Epidermal melanocyte (primary cell): ENCODE results near the gene RUNX1.

Experiments
- DNase-seq: peaks from one replicate; pipeline ENCODE4 v3.0.0; 2011; ENCODE audit warnings: low spot score; ENCODE audit not compliant: insufficient read length

Gene RUNX1

DNA sequence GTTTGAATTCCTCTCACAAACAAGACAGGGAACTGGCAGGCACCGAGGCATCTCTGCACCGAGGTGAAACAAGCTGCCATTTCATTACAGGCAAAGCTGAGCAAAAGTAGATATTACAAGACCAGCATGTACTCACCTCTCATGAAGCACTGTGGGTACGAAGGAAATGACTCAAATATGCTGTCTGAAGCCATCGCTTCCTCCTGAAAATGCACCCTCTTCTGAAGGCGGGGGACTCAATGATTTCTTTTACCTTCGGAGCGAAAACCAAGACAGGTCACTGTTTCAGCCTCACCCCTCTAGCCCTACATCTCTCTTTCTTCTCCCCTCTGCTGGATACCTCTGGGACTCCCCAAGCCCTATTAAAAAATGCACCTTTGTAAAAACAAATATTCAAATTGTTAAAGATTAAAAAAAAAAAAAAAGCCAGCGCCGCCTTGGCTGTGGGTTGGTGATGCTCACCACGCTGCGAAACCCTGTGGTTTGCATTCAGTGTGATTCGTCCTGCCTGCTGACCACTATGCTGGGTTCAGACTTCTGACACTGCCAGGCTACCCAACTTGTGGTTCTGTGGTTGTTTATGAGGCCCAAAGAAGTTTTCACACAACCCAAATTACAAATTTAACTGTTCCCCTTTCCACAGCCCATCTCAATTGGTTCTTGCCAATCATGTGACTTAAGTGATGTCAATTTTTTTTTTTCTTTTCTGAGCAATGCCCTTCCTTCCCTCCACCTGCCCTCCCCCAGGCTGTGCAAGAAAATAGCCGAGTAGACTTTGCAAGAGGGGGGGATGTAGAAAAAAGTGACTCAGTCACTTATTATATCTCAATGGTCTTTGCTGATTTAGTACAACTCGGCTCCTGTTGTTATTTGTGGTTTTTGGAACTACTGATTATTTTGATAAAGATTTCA lies at the start of gene RUNX1:
RUNX1 (minus strand) TSS at position 597 of the 912 bp plus-strand sequence.
- no peak for DNase-seq

DNA sequence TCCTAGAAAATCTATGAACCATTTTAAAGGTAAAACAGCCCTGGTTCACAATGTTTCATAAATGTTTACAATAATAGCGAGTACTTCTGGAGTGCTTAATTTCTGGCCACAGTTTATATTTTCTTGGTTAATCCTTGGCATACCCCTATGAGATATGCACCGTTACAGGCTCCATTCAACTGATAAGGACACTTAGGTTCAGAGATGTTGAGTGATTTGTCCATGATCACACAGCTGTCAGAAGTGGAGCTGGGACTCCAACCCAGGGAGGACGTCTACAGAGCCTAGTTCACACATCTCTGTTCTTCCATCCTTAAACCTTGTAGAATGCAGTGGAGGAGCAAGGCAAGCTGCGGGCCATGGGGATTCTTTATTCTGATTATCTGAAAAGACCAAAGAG lies 48.4 kb upstream of the RUNX1 start:
- DNase-seq, result no peak

DNA sequence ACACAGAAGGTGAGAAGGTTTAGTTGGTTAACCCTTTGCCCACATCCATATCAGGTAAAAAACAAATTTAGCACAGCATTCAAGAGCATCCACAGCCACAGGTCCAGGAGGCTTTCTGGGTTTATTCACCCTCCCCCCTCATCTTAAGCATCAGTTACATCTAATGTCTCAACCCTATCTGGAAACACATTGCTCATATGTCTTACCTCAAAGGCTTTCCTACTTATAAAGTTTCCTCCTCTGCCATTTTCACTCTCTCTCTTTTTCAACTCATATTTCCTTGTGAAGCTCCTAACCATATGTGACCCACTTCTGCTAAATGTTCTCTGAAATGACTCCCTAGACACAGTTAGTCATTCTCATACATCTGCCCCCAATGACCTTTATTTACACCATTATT lies 47.9 kb upstream of the RUNX1 start:
- DNase-seq, result no peak

DNA sequence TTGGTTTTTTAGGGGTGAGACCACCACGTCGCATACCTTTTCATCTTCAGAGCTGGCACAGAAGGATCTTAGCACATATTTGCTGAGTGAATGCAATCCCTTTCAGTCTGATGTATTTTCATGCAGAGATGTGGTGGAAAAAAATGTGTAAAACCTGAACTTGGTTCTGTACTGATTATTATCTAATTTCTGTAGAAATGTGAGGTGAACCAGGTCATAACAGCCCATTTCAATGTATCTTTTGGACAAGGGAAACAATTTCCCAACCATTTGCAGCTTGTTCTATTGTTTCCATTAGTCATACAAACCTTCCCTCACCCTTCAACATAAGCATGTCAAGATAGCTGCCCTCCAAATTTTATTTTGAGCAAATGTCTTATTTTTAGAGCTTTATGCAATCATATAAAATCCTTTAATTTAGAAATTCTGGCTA lies 46.8 kb upstream of the RUNX1 start:
- DNase-seq, result no peak

DNA sequence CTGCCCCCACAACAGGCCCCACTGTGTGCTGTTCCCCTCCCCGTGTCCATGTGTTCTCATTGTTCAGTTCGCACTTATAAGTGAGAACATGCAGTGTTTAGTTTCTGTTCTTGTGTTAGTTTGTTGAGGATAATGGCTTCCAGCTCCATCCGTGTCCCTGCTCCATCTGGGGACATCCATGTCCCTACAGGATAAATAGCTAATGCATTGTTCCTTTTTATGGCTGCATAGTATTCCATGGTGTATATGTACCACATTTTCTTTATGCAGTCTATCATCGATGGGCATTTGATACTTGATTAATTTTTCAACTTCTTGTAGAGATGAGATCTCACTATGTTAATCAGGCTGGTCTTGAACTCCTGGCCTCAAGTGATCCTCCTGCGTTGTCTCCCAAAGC lies 44.4 kb upstream of the RUNX1 start:
- DNase-seq, result no peak

DNA sequence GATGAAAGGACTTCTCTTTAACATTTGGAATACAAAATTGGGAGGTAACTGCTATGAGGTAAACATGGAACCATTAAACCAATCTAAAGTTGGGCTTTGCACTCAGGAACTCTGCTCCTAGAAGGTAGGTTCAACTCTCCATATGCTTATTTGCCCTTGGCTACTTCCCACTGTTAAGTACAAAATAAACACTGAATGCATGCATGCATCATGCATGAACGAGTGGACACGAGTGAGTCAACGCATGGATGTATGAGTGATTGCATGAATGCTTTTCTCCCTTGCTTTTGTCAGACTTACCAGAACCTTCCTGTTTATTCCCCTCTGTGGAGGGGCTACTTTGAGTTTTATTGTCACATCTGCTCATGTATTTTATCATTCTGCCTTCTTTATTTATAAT lies 42.4 kb upstream of the RUNX1 start:
- DNase-seq, result no peak

DNA sequence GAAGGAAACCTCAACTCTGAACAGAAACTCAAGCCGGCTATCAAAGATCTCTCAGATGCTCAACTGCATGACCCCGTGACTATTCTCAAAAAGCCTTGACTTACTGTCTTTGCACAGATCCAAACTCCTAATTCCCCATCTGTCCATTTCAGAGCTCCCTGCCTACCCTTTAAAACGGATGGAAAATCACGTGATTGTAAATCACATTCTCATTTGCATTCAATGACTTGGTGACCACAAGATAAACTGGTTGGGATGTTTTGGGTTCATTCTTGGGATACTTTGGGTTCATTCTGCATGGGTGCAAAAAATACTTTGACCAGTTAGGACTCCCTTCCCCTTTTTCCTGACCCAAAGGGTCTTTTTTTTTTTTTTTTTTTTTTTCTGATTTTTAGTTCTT lies 41.3 kb upstream of the RUNX1 start:
- DNase-seq, result no peak

DNA sequence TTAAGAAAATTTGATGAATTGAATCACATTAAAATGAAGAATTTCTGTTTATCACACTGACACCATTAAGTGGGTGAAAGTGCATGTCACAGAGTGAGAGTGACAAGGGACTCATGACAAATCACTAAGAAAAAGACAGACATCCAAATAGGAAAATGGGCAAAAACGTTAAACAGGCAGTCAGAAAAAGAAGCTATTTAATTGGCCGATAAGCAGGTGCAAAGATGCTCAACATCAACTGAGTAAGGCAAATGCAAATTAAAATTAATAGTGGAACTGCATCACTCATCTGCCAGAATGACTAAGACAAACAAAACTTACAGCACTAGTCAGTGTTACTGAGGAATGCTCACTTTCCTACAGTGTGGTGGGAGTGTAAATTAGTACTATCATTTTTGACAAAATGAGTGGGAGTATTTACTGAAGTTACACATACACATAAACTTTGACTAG lies 39.2 kb upstream of the RUNX1 start:
- no peak for DNase-seq

DNA sequence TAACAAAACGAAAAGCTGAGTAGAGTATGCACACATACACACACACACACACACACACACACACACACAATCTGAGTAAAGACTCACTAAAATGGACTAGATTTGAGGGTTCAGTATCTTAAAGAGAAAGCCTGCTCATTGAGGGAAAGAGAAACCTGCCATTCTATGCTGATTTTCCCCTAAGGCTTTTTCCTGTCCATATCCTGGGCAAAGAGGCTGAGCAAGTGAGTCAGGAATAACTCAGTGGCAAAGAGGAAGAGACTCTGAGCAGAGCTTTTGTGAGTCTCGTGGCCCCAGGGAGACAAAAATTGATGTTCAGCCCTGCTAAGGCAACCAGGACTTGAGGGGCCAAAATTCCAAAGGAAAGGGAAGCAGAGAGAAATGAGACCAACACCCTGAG lies 37.3 kb upstream of the RUNX1 start:
- DNase-seq, result no peak

DNA sequence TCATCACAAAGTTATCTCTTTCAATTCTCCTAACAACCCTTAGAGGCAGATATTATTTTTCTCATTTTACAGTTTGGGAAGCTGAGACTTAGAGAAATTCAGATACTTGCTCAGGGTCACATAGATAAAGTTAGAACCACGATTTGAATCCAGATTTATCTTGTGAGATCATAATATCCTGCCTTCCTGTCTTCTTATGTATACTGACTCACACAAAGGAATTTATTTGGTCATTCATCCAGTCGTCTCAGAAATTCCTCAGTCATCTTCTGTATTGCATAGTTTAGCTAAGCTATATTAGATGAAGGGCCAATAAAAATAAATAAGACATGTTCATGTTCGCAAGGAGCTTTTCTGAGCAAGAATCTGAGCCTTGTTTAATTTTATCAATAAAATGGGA lies 35.8 kb upstream of the RUNX1 start:
- DNase-seq, result no peak

DNA sequence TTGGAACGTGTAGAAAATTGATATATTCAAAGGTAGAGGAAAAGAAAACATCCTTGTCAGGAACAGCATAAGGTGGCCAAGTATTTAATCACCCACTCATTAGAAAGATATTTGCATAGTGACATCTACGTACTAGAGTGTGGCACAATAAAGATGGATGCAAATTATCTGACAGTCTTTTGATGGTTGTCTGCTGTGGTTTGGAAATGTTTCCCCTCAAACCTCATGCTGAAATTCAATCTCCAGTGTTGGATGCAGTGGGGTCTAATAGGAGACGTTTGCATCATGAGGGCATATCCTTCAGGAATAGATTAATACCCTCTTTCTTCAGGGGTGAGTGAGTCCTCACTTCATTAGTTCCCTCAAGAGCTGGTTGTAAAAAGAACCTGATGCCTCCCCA lies 34.1 kb upstream of the RUNX1 start:
- no peak for DNase-seq

DNA sequence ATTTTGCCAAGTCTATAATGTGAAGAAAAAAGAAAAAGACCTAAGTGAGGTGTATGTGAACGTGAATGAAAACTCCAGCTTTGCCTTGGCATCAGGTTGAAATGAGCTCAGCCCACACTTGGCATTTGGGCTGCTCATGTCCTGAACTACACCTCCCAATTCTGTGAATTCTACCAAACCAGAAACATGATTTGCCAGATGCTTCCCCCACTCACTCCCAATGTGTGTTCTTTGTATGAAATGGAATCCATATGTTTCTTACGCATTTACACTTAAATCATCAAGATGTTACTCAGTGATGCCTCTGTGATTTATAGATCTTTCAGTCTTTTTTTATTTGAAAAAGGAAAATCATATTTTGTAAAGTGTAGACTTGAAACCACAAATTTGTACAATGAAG lies 32.8 kb upstream of the RUNX1 start:
- no peak for DNase-seq

DNA sequence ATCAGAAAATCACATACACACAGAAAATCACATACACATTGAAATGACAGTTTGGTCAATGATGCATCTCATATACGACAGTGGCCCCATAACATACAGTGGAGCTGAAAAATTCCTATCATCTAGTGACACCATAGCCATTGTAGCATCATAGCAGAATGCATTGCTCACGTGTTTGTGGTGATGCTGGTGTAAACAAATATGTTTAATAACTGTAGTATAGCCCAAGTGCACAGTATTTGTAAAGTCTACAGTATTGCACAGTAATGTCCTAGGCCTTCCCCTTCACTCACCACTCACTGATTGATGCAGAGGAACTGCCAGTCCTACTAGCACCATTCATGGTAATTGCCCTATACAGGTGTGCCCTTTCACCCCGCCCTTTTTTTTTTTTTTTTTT lies 30.1 kb upstream of the RUNX1 start:
- DNase-seq, result no peak

DNA sequence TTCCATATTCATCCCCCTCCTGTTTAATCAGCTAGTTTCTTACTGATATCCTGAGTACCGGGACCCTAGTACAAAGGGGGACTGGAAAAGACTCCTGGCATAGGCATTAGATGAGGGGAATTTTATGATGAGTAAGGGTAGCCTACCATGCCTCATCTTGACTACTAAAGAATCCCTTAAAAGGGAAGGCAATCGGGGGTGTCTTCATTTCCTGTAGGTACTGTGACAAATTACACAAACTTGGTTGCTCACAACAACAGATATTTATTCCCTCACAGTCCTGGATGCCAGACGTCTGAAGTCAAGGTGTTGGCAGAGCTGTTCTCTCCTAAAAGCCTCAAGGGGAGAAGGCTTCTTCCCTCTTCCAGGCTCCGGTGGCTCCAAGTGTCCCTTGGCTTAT lies 28.9 kb upstream of the RUNX1 start:
- no peak for DNase-seq

DNA sequence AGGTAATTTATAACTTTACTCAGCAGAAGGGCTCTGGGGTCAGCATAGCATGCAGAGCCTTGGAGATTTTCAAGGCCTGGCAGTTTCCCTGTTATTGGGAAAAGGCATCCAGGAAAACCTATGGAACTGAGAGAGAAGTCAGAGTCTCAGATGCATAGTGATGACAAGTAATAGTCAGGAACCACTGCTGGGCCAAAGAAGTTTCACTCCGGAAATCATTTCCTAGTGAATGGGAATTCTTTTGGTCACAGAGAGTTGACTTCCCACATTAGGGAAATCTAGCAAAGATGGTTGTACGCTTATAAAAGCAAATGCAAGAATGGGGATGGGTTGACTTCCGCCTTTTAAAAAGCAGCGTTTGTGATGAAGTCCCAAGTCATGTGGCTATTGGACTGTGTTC lies 28.4 kb upstream of the RUNX1 start:
- DNase-seq, result no peak

DNA sequence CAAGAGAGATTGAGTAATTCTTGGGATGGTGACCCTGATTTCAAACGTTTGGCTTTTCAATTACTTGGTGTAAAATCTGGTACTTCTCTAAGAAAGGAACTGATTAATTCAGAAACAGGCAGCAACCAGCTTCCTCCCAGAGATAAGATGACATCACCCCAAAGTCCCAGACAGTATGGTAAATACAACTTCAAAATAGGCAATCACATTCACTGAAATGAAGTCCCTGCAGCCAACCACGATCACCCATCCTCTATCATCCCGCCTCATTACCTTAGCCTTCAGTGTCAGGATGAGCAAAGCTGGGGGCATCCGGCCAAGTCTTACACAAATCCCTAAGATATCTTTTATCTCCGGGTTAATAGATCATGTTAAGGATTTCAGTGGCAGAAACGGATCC lies 26.4 kb upstream of the RUNX1 start:
- no peak for DNase-seq

DNA sequence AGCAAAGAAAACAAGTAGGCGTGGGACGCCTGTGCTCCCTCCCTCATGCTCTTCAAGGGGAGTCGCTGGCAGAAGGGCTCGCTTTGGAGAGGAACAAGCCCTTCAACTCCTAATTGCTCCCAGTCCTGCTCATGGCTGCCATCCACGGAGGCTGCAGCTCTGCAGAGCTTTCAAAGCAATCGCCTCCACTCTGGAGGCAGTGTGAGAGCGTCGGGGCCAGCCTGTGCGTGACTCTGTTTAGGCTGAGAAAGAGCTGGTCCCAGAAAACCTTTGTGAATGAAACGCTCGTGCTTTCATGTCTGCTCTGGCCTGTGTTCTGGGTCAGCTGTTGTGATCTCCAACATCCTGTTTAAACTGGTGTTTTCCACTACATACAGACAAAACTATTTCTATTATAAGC lies 23.9 kb upstream of the RUNX1 start:
- no peak for DNase-seq

DNA sequence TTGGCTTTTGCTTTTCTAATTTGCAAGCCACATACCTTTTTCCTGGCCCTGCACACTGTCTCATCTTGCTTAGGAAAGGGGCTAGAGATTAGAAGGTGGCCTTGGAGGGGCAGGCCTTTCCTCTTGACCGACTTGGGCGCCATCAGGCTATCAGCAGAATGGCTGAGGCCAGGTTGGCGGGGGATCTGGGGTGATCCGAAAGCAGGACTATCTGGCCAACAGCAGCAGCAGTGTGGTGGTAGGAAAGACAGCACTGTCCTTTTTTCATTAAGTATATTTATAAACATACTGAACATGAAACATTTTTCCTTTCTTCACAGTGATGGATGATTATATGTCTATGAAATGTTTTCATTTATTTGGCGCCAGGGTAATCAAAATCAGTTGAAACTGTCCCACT lies 23.5 kb upstream of the RUNX1 start:
- no peak for DNase-seq

DNA sequence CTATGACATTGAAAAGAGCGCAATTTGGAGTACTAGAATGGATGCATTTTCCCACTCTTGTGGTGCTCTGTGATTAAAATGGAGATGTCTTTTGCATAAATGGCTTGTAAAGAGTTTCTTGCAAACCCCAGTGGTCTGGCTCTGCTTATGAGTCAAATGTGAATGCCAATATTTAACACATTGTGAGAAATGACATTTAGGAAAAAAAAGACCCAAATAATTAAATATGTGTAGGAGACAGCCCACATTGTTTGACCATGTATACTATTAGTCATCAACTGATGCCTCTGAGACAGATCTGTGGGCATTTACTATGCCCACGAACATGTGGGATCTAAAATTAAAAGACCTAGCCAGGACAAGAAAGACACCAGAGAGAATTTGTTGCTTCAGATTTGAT lies 22.2 kb upstream of the RUNX1 start:
- DNase-seq, result no peak

DNA sequence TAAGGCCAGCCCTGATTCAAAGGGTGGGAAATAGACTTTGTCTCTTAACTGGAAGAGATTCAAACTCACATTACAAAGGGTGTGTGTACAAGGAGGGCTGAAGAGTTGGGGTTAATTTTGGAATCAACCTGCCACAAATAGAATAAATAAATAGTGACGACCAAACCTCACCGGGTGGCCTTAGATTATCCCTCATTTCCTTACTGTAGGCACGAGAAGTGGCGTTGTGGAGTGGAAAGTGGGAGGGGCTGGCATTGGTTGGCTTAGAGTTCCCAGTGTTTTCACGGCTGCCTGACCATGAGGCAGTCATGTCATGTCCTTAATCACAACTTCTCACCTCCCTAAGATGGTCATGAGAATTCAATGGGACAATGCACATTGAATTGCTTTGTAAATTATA lies 21.3 kb upstream of the RUNX1 start:
- DNase-seq, result no peak

DNA sequence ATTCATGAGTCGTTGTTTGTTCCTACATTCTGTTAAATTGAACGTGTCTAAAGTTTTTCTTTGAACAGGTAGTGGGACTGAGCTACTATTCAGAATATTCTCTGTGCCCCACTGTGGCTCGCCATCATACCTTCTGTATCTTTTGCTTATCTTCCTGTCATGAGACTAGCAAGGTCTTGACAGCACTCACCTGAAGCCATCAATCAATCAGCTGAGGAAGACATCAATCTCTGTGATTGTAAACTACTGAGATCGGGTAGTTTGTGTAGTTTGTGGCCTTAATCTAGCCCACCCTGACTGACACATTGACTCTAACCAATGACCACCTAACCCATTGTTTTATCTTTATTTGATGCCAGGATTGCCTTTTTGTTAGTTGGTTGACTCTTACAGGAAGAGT lies 17.7 kb upstream of the RUNX1 start:
- DNase-seq, result no peak

DNA sequence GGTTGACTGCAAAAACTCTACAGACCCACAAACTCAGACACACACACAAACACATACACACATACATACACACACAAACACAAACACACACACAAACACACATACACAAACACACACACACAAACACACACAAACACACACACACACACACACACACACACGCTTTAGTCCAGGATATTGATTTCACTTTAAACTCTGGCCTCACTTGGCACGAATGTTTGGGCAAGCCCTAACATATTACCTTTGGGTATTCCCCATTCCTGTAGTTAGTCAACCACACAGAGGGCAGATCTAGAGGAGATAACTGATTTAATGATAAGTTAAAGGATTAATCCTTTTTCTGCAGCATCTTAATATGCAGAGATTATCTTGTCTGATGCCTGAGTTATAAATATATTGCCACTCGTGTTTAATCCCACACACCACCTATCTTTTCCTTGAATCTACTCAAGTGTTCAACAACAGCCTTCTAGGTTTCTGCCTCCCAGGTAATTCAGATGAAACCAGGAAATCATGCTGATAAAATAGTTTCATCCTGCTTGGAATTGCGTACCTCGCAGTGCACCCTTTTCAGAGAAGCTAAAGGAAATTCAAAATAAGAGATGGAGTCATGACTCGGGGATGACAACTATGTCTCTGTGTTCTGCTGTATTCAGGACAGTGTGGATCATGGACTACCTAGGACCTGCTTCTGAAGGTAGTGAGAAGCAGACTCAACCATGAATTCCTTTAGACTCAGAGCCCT lies 14.5 kb upstream of the RUNX1 start:
- no peak for DNase-seq

DNA sequence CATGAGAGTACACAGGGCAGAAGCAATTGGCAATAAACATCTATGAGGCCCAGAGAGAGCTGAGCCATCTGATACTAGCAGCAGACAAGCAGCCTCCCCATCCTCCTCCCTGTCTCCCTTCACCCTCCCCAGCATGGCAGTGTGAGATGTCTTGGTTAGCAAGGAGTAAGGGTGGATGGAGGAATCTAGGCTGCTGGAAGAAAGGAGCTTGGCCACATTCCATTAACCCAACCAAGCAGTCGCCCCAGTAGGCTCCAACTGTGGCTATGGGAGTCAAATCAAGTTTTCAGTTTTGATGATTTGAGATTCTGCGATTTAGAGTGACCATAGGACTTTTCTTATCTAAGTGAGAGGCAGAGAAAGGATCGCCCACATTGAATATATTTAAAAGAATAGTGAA lies 12.9 kb upstream of the RUNX1 start:
- no peak for DNase-seq
